GM19372 (cell line): ENCODE measurements around the gene NR2F2.

Experiments used
- ATAC-seq: cut with Tn5 transposase; IDR thresholded peaks from one replicate; pipeline ENCODE4 v1.9.1; 2021; ENCODE audit warnings: mild to moderate bottlenecking, low read depth, moderate library complexity; ENCODE audit not compliant: unreplicated experiment

NR2F2 gene

DNA sequence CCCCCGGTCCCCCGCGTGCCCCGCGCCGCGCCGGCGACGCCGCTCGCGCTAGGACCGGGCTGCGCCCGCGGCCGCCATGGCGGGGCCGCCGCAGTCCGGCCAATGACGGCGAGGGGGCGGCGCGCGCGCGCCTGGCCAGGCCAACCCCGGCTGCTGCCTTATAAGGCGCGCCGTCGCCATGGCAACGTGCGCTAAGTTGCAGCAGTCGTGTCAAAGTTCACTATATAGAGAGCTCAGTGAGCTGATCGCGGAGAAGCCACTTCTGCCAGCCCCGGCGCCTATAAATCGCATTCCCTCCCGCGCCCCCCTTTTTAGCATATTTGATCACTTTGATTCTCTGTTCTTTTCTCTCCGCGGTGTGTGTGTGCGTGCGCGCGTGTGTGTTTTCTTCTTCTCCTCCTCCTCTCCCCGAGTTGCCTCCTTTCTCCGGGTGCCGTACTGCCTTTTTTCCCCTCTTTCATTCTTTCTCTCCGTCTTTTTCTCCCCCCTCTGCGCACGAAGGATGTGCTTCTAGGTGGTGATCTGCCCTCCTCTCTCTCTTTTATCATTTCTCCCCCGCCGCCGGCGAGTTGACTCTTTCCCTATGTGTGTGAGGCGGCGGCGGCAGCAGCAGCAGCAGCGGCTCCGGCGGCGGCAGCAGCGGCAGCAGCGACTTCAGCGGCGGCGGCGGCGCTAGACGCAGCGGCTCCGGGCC lies at the start of gene NR2F2:
TSS of gene NR2F2 (plus strand) at position 251 of the 694 bp plus-strand sequence. CDS start 1,406 bp downstream, outside the sequence.
- peak; percentile 48 for ATAC-seq

GRCh38 chr15:96285305-96285704 lies 45.2 kb upstream of the NR2F2 start:
- no peak for ATAC-seq

DNA sequence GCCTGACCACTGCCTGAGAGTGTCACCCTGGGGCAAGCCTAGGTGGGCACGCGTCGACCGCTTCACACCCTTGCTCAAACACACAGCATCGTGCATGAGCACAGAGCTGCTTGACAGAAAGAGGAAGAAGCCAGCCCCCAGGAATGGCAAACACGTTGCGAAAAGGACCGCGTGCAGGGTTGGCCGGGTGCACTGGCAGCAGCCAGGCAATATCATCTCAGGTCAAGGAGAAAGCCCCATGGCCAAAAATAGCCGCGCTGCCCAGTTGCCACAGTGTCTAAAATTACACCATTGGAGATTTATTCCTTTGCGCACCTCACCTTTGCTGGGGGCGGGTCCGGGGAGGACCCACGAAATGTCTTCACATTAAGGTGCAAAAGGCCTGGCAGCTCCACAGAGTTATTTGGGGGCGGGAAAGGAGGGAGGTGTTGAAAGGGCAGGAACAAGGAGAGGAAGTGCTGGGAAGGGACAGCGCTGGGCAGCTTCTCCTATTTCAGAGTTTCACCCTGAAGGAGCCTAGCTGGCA lies 44.7 kb upstream of the NR2F2 start:
- ATAC-seq = no peak

- ATAC-seq = no peak
Observed at GRCh38 chr15:96290679-96291078, 39.8 kb upstream of the NR2F2 start.

GRCh38 chr15:96292635-96293034 lies 37.9 kb upstream of the NR2F2 start:
- ATAC-seq = no peak

GRCh38 chr15:96293441-96293840 lies 37.1 kb upstream of the NR2F2 start:
- ATAC-seq = no peak

DNA sequence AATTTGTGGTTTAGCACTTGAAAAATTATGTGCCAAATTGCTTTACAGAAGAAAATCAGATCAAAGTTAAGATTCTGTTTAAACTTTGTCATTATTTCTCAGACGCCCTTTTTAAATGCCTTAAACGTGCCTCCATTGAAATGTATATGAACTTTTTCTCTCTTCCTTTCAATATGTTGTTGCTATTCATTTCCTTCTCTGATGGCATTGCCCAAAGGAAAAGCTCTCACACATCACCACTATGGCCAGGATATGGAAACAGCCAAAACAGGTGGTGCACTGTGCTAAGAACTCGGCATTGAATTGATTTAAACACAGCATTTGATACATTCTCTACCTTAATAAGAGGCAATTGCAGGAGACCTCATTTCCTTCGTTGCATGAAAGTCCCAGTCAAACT lies 35.7 kb upstream of the NR2F2 start:
- ATAC-seq = no peak

DNA sequence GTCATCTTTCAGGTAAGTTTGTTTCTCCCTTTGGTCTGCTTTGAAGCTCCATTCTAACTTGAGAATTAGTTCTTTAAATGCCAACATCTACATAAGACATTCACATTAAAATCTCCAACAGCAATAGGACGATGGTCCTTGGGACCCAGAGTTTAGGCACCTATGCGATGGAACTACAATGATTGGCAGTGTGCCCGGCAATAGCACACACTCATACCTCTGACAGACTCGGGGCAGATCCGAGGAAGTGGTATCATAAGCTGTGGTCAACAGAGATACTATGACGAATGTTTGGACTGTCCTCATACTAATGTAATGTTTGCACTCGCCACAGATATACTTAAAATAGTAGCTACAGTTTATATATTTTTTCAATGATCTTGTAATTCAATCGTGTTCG lies 34.2 kb upstream of the NR2F2 start:
- ATAC-seq = no peak

GRCh38 chr15:96297783-96298182 lies 32.7 kb upstream of the NR2F2 start:
- ATAC-seq = no peak

- ATAC-seq = no peak
Observed at GRCh38 chr15:96298217-96298616, 32.3 kb upstream of the NR2F2 start.

DNA sequence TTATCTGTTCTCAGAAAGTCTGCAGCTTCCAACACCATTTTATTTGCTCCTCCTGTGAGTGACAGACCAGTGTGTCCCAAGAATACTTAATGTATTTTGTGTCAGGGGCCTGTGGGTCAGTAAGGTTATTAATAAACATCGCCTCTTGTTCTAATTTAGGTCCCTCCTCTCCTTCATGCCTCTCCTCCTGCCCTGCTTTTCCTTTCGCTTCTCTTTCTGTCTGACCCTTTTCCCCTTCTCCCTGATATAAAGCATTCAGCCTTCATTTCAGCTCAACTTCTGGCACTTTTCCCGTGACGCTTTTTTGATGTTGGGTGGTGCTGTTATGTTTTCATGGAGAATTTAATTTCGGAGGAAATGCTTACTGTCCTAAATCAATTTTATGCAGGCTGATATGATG lies 29.7 kb upstream of the NR2F2 start:
- ATAC-seq = no peak

GRCh38 chr15:96303503-96304056 lies 26.9 kb upstream of the NR2F2 start:
- no peak for ATAC-seq

DNA sequence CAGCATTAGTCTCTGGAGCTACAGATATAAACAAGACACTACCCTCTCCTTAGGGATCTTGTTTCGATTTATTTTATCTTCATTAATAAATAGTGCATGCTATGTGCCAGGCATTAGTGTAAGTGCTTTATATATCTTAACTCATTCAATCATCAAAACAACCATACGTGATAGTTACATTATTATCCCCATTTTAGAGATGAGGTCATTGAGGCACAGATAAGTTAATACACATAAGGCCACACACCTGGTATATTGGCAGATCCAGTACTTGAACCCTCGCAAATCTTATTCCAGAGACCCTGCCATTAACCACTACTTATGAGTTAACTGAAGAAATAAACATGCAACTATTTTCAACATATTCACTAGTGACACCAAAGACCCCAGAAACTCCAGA lies 25.7 kb upstream of the NR2F2 start:
- no peak for ATAC-seq

DNA sequence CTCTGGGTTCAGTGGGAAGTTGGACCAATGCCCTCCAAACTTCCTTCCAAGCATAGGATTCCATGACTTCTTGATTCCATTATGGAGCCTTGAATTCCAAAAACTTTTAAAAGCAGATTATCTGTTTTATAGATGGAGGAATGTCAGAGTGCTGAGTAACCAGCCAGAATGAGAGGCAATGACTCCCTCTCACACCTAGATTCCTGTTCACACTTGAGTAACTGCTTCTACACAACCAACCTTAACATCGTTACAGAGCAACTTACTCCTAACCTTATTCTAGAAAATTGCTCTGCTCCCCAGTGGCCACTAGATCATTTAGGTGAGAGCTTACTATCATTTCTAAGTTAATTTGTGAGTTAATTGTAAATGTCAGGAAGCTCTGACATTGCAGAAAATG lies 24.2 kb upstream of the NR2F2 start:
- ATAC-seq = no peak

GRCh38 chr15:96307856-96308394 lies 22.6 kb upstream of the NR2F2 start:
- ATAC-seq = no peak

DNA sequence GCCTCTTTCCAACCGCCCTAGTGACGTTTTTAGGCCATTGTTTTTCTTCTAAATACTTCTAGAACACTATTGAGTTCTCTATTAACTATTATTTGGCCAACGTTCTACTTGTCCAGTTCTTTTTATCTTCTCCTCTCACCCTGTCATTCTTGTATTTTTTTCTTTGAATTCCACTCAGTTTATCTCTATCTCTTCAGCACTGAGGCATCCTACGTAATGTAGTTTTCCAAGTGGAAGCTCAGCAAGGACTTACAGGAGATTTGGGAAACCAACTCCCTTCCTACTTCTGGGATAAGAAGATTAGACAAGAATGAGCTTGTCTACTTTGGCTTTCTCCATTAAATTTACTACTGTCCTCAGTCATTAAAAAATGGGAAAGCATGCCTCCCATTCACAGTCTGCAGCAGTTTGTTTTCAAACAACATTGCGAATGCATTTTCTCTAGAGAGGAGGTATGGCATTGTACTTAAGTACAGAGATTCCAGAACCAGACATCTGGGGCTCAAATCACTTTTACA lies 21.3 kb upstream of the NR2F2 start:
- ATAC-seq = no peak

GRCh38 chr15:96311256-96311955 lies 19.1 kb upstream of the NR2F2 start:
- ATAC-seq = no peak

DNA sequence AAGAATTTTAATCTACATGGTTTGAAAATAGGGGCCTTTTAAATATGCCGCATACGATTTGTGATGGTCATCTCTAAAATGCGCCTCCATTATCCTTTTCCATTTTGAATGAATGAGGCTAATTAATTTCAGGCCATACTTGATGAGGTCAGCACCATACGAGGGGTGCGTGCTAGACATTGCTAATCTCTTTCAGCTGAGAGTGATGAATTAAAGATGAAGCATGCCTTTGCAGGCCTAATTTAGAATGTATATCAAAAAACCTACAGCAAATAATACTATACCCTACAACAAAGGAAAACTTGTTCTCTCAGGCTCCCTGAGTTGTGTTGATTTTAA lies 18.6 kb upstream of the NR2F2 start:
- no peak for ATAC-seq

- ATAC-seq = no peak
Observed at GRCh38 chr15:96312641-96313335, 17.7 kb upstream of the NR2F2 start.

GRCh38 chr15:96314518-96314917 lies 16.0 kb upstream of the NR2F2 start:
- no peak for ATAC-seq

GRCh38 chr15:96314963-96315362 lies 15.5 kb upstream of the NR2F2 start:
- ATAC-seq = no peak
